ENCODE measurements around the gene DNAAF8.
"Not testable (repeated sequence)": the region's sequence is repeated elsewhere in the genome, so short reads cannot be mapped to it uniquely, and the experiment has no call there.

Gene DNAAF8

GRCh38 chr16:4728676-4729075, 5.7 kb upstream of the DNAAF8 start:
- DNase-seq = no peak

GRCh38 chr16:4729876-4730275, 4.5 kb upstream of the DNAAF8 start:
- DNase-seq = no peak

GRCh38 chr16:4733211-4733742, 1.1 kb upstream of the DNAAF8 start:
- DNase-seq = no peak

- no peak for DNase-seq
Measured at GRCh38 chr16:4733747-4734062, 632 bp upstream of the DNAAF8 start.

GRCh38 chr16:4734730-4735535, 596 bp downstream of the DNAAF8 start:
- peak; percentile 46 for DNase-seq

GRCh38 chr16:4736546-4736945, 2.2 kb downstream of the DNAAF8 start:
- no peak for DNase-seq

- DNase-seq = no peak
Measured at GRCh38 chr16:4737545-4737944, 3.2 kb downstream of the DNAAF8 start.

GRCh38 chr16:4738370-4738769, 4.0 kb downstream of the DNAAF8 start:
- DNase-seq = not testable (repeated sequence)

- DNase-seq = peak; percentile 5
Measured at GRCh38 chr16:4743226-4743878, 9.0 kb downstream of the DNAAF8 start.

- DNase-seq = no peak
Measured at GRCh38 chr16:4744555-4745273, 10.4 kb downstream of the DNAAF8 start.

GRCh38 chr16:4745274-4745569, 10.9 kb downstream of the DNAAF8 start:
- DNase-seq = no peak

- no peak for DNase-seq
Measured at GRCh38 chr16:4746215-4746614, 11.9 kb downstream of the DNAAF8 start.

GRCh38 chr16:4746991-4747574, 12.7 kb downstream of the DNAAF8 start:
- no peak for DNase-seq

GRCh38 chr16:4747906-4748681, 13.8 kb downstream of the DNAAF8 start:
- DNase-seq = no peak

GRCh38 chr16:4748682-4749411, 14.5 kb downstream of the DNAAF8 start:
- DNase-seq = no peak

- DNase-seq = no peak
Measured at GRCh38 chr16:4749700-4750257, 15.4 kb downstream of the DNAAF8 start.

GRCh38 chr16:4750896-4751295, 16.6 kb downstream of the DNAAF8 start:
- DNase-seq = no peak

GRCh38 chr16:4752351-4753100, 18.2 kb downstream of the DNAAF8 start:
- DNase-seq = no peak

- no peak for DNase-seq
Measured at GRCh38 chr16:4753227-4753626, 18.9 kb downstream of the DNAAF8 start.

- no peak for DNase-seq
Measured at GRCh38 chr16:4754865-4755264, 20.5 kb downstream of the DNAAF8 start.

- DNase-seq = no peak
Measured at GRCh38 chr16:4755687-4756086, 21.4 kb downstream of the DNAAF8 start.
